ENCODE measurements around the gene WHRN. TPM values are rescaled to one million over a fixed set of nuclear protein-coding genes. Genes with fewer than 3 reads are reported as not detected.

WHRN gene
- total RNA-seq, 1 experiment from 2014 or later: 19.8 TPM

- no peaks in the 10 kb centered on the region for H3F3A ChIP-seq (ENCODE audit: insufficient read depth, low read depth)
- no peaks in the 10 kb centered on the region for H3K4me1 ChIP-seq (replicated peaks; ENCODE audit: insufficient read depth)
- no peak overlapping the region for H3K4me2 ChIP-seq
- H3K4me3 ChIP-seq: no peak overlapping the region
- DNase-seq: no peak
- H3K9me2 ChIP-seq (ENCODE audit: insufficient read depth): no peaks in the 10 kb centered on the region
- no peaks in the 10 kb centered on the region for H3K27me3 ChIP-seq (ENCODE audit: insufficient read depth, low read depth)
- CTCF ChIA-PET: interaction anchor here (0.6 kb wide), 1 partner anchor 21 kb away, joined by 6 read pairs; no protein-coding TSS in a partner anchor
- H3K36me3 ChIP-seq (ENCODE audit: low read depth): no peaks in the 10 kb centered on the region
- H4K20me1 ChIP-seq (ENCODE audit: insufficient read depth): no peaks in the 10 kb centered on the region
- no TSS peak for BruUV-seq (replicated peaks)
- no peak overlapping the region for H2AFZ ChIP-seq
- H3K9me3 ChIP-seq (ENCODE audit: insufficient read depth, low read depth): no peaks in the 10 kb centered on the region
- no peak for TF ChIP-seq EZH2 (IDR thresholded peaks at IDR 0.05; ENCODE audit: low read depth)
- TF ChIP-seq CTCF (conservative IDR thresholded peaks at IDR 0.05): no peak
- H3K27ac ChIP-seq: no peak overlapping the region
- H3K79me2 ChIP-seq (ENCODE audit: low read depth): no peaks in the 10 kb centered on the region
- intact Hi-C loops (cut with micrococcal nuclease; ENCODE audit: unreplicated experiment): no loop called here
- POLR2A ChIA-PET (ENCODE audit: unreplicated experiment): no interaction called here
Observed at GRCh38 chr9:114371973-114372917, 133.0 kb downstream of the WHRN start.

GRCh38 chr9:114371343-114371944 is 133.8 kb downstream of the WHRN start:
- TF ChIP-seq EZH2 (IDR thresholded peaks at IDR 0.05; ENCODE audit: low read depth): no peak
- TF ChIP-seq CTCF (conservative IDR thresholded peaks at IDR 0.05): no peak
- no peaks in the 10 kb centered on the region for H4K20me1 ChIP-seq (ENCODE audit: insufficient read depth)
- no peaks in the 10 kb centered on the region for H3K9me2 ChIP-seq (ENCODE audit: insufficient read depth)
- ChIA-PET POLR2A (ENCODE audit: unreplicated experiment) (no interaction called here), CTCF (no interaction called here)
- H3K4me3 ChIP-seq: no peak overlapping the region
- no peak for DNase-seq
- H2AFZ ChIP-seq: no peak overlapping the region
- BruUV-seq (replicated peaks): no TSS peak
- H3F3A ChIP-seq (ENCODE audit: insufficient read depth, low read depth): peaks cover 6% of the 10 kb centered on the region; the same call in 1 of the 2 replicates
- no peak overlapping the region for H3K27ac ChIP-seq
- no peaks in the 10 kb centered on the region for H3K27me3 ChIP-seq (ENCODE audit: insufficient read depth, low read depth)
- no peaks in the 10 kb centered on the region for H3K36me3 ChIP-seq (ENCODE audit: low read depth)
- intact Hi-C loops (cut with micrococcal nuclease; ENCODE audit: unreplicated experiment): no loop called here
- H3K4me2 ChIP-seq: no peak overlapping the region
- no peaks in the 10 kb centered on the region for H3K79me2 ChIP-seq (ENCODE audit: low read depth)
- H3K4me1 ChIP-seq (replicated peaks; ENCODE audit: insufficient read depth): peaks cover 8% of the 10 kb centered on the region
- no peaks in the 10 kb centered on the region for H3K9me3 ChIP-seq (ENCODE audit: insufficient read depth, low read depth)

- H3K79me2 ChIP-seq (ENCODE audit: low read depth): no peaks in the 10 kb centered on the region
- ChIA-PET POLR2A (ENCODE audit: unreplicated experiment) (no interaction called here), CTCF (no interaction called here)
- H3F3A ChIP-seq (ENCODE audit: insufficient read depth, low read depth): peaks cover 11% of the 10 kb centered on the region; the same call in 1 of the 2 replicates
- peaks cover 13% of the 10 kb centered on the region for H3K4me1 ChIP-seq (replicated peaks; ENCODE audit: insufficient read depth)
- H3K9me3 ChIP-seq (ENCODE audit: insufficient read depth, low read depth): no peaks in the 10 kb centered on the region
- TF ChIP-seq EZH2 (IDR thresholded peaks at IDR 0.05; ENCODE audit: low read depth) (no peak), CTCF (conservative IDR thresholded peaks at IDR 0.05) (no peak)
- H2AFZ ChIP-seq: no peak overlapping the region
- no TSS peak for BruUV-seq (replicated peaks)
- no peak overlapping the region for H3K4me2 ChIP-seq
- H3K27ac ChIP-seq: no peak overlapping the region
- intact Hi-C loops (cut with micrococcal nuclease; ENCODE audit: unreplicated experiment): no loop called here
- no peaks in the 10 kb centered on the region for H4K20me1 ChIP-seq (ENCODE audit: insufficient read depth)
- H3K4me3 ChIP-seq: no peak overlapping the region
- no peaks in the 10 kb centered on the region for H3K27me3 ChIP-seq (ENCODE audit: insufficient read depth, low read depth)
- H3K36me3 ChIP-seq (ENCODE audit: low read depth): no peaks in the 10 kb centered on the region
- no peaks in the 10 kb centered on the region for H3K9me2 ChIP-seq (ENCODE audit: insufficient read depth)
- no peak for DNase-seq
Observed at GRCh38 chr9:114370968-114371320, 134.3 kb downstream of the WHRN start.

Data from PC-9 (cell line).